Astrocyte of the spinal cord (primary cell): ENCODE data around the gene ANKRD17.

Source experiments
- DNase-seq: peaks from one replicate; pipeline ENCODE4 v3.0.0; 2011; ENCODE audit warnings: low read depth, low spot score
- H3K4me3 ChIP-seq: 2 replicates; pipeline ENCODE4 v1.5.1; 2011; ENCODE audit warnings: low read depth, mild to moderate bottlenecking, low read length, moderate library complexity
- CTCF ChIP-seq: IDR thresholded peaks from 2 replicates; pipeline ENCODE4 v1.5.1; 2012; ENCODE audit warnings: low read depth, mild to moderate bottlenecking, low read length, inconsistent platforms
- in situ Hi-C: cut with HindIII; loops from 2 replicates; pipeline ENCODE4 v1.10.0; 2017; ENCODE audit warnings: low sequenced_read_pairs

The ANKRD17 gene

DNA sequence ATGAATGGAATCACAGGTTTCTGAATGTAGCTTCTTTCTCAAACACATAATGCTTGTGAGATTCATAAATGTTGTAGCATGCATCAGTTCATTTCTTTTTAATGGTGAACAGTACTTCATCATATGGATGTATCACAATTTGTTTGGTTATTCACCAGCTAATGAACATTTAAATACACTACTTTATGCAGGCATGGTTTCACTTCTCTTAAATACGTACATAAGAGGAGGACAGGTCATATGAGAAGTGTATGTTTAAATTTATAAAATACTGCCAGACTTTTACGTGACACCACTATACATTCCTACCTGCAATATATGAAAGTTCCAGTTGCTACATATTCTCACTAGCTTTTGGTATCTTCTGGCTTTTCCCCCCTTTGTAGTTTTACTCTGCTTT lies 65.4 kb downstream of the ANKRD17 start:
- no peak overlapping the region for H3K4me3 ChIP-seq
- DNase-seq: no peak
- no peak for TF ChIP-seq CTCF
- in situ Hi-C loops: no loop called here

GRCh38 chr4:73189274-73189810 lies 69.3 kb downstream of the ANKRD17 start:
- TF ChIP-seq CTCF: no peak
- H3K4me3 ChIP-seq: no peak overlapping the region
- no peak for DNase-seq
- in situ Hi-C loops: no loop called here

DNA sequence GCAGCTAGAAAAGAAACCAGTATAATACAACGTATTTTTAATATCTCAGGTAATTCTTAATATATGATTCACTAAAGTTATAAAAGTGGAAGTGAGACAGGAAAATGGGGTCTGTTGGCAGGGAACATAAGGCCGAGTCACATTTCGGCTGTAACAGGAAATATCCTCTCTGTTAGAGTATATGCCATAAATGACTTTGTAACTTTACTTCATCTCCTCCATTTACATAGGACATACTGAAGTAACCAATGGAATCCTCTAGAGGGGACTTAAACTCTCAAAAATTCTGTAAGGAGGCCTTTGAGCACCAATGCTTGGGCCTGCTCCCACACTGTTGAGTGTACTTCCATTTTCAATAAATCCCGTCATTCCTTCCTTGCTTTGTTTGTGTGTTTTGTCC lies 71.3 kb downstream of the ANKRD17 start:
- H3K4me3 ChIP-seq: no peak overlapping the region
- TF ChIP-seq CTCF: no peak
- DNase-seq: peak; percentile 40
- in situ Hi-C loops: no loop called here

DNA sequence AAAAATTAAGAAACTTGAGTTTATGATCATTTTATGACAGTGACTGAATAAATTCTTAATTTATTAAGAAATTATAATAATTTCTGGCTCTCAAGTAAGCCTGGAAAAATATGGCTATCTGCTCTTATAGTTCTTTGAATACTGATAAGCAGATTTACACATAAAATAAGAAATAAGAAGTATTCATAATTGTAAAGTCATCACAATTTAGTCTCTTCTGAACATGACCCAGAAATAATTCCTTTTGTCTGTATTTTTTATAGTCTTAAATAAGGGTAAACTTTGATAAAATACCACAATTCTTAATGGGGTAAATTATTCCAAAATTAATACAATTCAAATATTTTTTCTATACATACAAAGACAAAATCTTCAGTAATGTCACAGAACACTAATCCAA lies 72.7 kb downstream of the ANKRD17 start:
- in situ Hi-C loops: no loop called here
- no peak overlapping the region for H3K4me3 ChIP-seq
- no peak for TF ChIP-seq CTCF
- DNase-seq: no peak

GRCh38 chr4:73181231-73181630 lies 77.4 kb downstream of the ANKRD17 start:
- DNase-seq: no peak
- no peak for TF ChIP-seq CTCF
- no peak overlapping the region for H3K4me3 ChIP-seq
- in situ Hi-C loops: no loop called here

GRCh38 chr4:73178389-73178788 lies 80.2 kb downstream of the ANKRD17 start:
- TF ChIP-seq CTCF: no peak
- in situ Hi-C loops: no loop called here
- DNase-seq: no peak

DNA sequence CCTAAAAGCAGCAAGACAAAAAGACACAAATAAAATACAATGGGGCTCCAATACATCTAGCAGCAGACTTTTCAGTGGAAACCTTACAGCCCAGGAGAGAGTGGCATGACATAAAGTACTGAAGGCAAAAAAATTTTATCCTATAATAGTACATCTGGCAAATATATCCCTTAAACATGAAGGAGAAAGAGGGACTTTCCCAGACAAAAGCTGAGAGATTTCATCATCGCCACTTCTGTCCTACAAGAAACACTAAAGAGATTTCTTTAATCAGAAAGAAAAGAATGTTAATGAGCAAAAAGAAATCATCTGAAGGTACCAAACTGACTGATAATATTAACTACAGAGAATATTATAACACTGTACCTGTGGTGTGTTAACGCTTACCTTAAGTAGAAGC lies 86.4 kb downstream of the ANKRD17 start:
- no peak for DNase-seq
- in situ Hi-C loops: no loop called here

More at GRCh38 chr4:73178389-73178788, 80.2 kb downstream of the ANKRD17 start:
- H3K4me3 ChIP-seq: no peak overlapping the region

More for the DNA sequence above, 86.4 kb downstream of the ANKRD17 start:
- TF ChIP-seq CTCF: no peak
- H3K4me3 ChIP-seq: no peak overlapping the region
